Heart left ventricle (tissue), 13 donors: ENCODE measurements around the gene MYH10.

ENCODE experiments used
- CTCF ChIP-seq, 12 donors: fragments of 200-600 bp; sonication (generic) in 4 of 12; IDR thresholded peaks; one replicate each; pipeline versions ENCODE4 v1.5.0 to v1.8.0; 2018 to 2022; ENCODE audit warnings: antibody characterized with exemption in 12 of 12, mild to moderate bottlenecking in 5 of 12
- POLR2A ChIP-seq, 2 donors: fragments of 450-650 bp; IDR thresholded peaks; one replicate each; pipeline ENCODE4 v1.6.1; 2017; ENCODE audit warnings: antibody characterized with exemption in 2 of 2, mild to moderate bottlenecking in 2 of 2, moderate library complexity in 2 of 2
- donor health status: ischemic (EF 13 %, LVEDD 7.1; RV severe dilation, severe dysfunction).
- donor health status: DM: no; HTN: yes; CAD: no.
- donor health status: DM: no; HTN: no; CAD: no.
- donor health status: ischemic (EF 25% LVEDD 6.9; RV normal size, moderate dysfunction).
- donor health status: ischemic (EF 25% LVEDD 5.7; RV mildly dilated, moderate dysfunction).
- donor health status: ischemic (EF 35%, LVEDD 5.7; RV mildly dilated, moderate dysfunction).
- donor health status: nonischemic (EF 11% LVEDD 7.7; RV severe dilation, severe dysfunction).
- donor health status: DM: yes; HTN: yes; CAD: no.
- donor health status: PGD.
- donor health status: ischemic (EF 29% LVEDD 5.4; RV normal size, mild dysfunction).
- donor health status: nonischemic (EF 23%, LVEDD 6.1; RV moderate dilation, normal function).

GRCh38 chr17:8532021-8532420, 98.5 kb downstream of the MYH10 start:
- TF ChIP-seq POLR2A (IDR thresholded peaks at IDR 0.05) (no peak), CTCF (IDR thresholded peaks at IDR 0.05) (no peak)
